ENCODE results near the gene FYCO1. TPM values are rescaled to one million over a fixed set of nuclear protein-coding genes. Genes with fewer than 3 reads are reported as not detected.

FYCO1 gene
- total RNA-seq, 2 experiments from 2014 or later, result 8.2 to 10.6 TPM

GRCh38 chr3:45980819-45981218, 14.8 kb downstream of the FYCO1 start:
- ATAC-seq, result no peak
- DNase-seq, result no peak
- Mint-ChIP-seq H3K27me3 (peaks cover 2% of the 10 kb centered on the region), H3K36me3 (ENCODE audit: low read depth) (peaks cover 73% of the 10 kb centered on the region), H3K27ac (peak overlapping the region; percentile 58), H3K4me3 (no peak overlapping the region), H3K4me1 (peaks cover 59% of the 10 kb centered on the region), H3K9me3 (ENCODE audit: low read depth) (peaks cover 2% of the 10 kb centered on the region)
- ChIA-PET CTCF (interaction anchor here (0.6 to 1.9 kb wide), 9 partner anchors 12 to 1153 kb away, joined by 3 to 13 read pairs (median 4); partner anchors contain the start of genes CXCR6 and FYCO1), POLR2A (interaction anchor here (1.3 to 2.2 kb wide), 3 partner anchors 13 to 389 kb away, joined by 4 to 13 read pairs (median 6); no protein-coding TSS in a partner anchor)
- intact Hi-C loops (cut with DNase I, micrococcal nuclease), result loop anchor here in 1 of 2 experiments (2.0 kb wide), 1 partner anchor 14 kb away; the partner anchor contains the start of gene FYCO1

GRCh38 chr3:45980229-45980813, 15.3 kb downstream of the FYCO1 start:
- Mint-ChIP-seq H3K4me3 (no peak overlapping the region), H3K27me3 (peaks cover 2% of the 10 kb centered on the region), H3K36me3 (ENCODE audit: low read depth) (peaks cover 76% of the 10 kb centered on the region), H3K27ac (peak overlapping the region; percentile 43), H3K9me3 (ENCODE audit: low read depth) (peaks cover 2% of the 10 kb centered on the region), H3K4me1 (peaks cover 64% of the 10 kb centered on the region)
- POLR2A ChIA-PET, result interaction anchor here (0.7 to 2.2 kb wide), 3 partner anchors 12 to 117 kb away, joined by 3 to 6 read pairs (median 4); no protein-coding TSS in a partner anchor
- ATAC-seq, result peak; percentile 42
- CTCF ChIA-PET, result interaction anchor here (0.6 to 1.9 kb wide), 7 partner anchors 11 to 1154 kb away, joined by 3 to 13 read pairs (median 4); partner anchors contain the start of gene CXCR6
- intact Hi-C loops (cut with DNase I, micrococcal nuclease), result loop anchor here in 1 of 2 experiments (2.0 kb wide), 1 partner anchor 14 kb away; the partner anchor contains the start of gene FYCO1
- DNase-seq, result no peak

GRCh38 chr3:45979378-45979777, 16.2 kb downstream of the FYCO1 start:
- Mint-ChIP-seq H3K4me3 (no peak overlapping the region), H3K27me3 (peaks cover 2% of the 10 kb centered on the region), H3K27ac (peak overlapping the region; percentile 39), H3K36me3 (ENCODE audit: low read depth) (peaks cover 81% of the 10 kb centered on the region), H3K9me3 (ENCODE audit: low read depth) (peaks cover 2% of the 10 kb centered on the region), H3K4me1 (peaks cover 68% of the 10 kb centered on the region)
- ATAC-seq (no peak), DNase-seq (no peak)
- ChIA-PET POLR2A (interaction anchor here (2.2 kb wide), 1 partner anchor 11 kb away, joined by 6 read pairs; no protein-coding TSS in a partner anchor), CTCF (interaction anchor here (0.7 to 1.0 kb wide), 2 partner anchors 100 to 932 kb away, joined by 3 read pairs; no protein-coding TSS in a partner anchor)
- intact Hi-C loops (cut with DNase I, micrococcal nuclease), result loop anchor here (2.0 to 5.0 kb wide), 3 partner anchors 29 to 558 kb away; partner anchors contain the start of gene CXCR6 (in 1 of the 2)

GRCh38 chr3:45978006-45978761, 17.4 kb downstream of the FYCO1 start:
- peaks cover 78% of the 10 kb centered on the region for H3K36me3 Mint-ChIP-seq (ENCODE audit: low read depth)
- intact Hi-C loops (cut with DNase I, micrococcal nuclease), result loop anchor here (2.0 to 5.0 kb wide), 3 partner anchors 27 to 559 kb away; partner anchors contain the start of gene CXCR6 (in 1 of the 2)
- POLR2A ChIA-PET, result no interaction called here

GRCh38 chr3:45976191-45977091, 19.2 kb downstream of the FYCO1 start:
- Mint-ChIP-seq H3K36me3 (ENCODE audit: low read depth) (peaks cover 66% of the 10 kb centered on the region), H3K4me3 (no peak overlapping the region), H3K27ac (peak overlapping the region; percentile 39), H3K9me3 (ENCODE audit: low read depth) (peaks cover 2% of the 10 kb centered on the region), H3K27me3 (peaks cover 2% of the 10 kb centered on the region), H3K4me1 (peaks cover 72% of the 10 kb centered on the region)
- DNase-seq (peak; percentile 48), ATAC-seq (peak; percentile 25)
- ChIA-PET CTCF (interaction anchor here (1.0 to 2.0 kb wide), 4 partner anchors 12 to 115 kb away, joined by 3 to 5 read pairs (median 4); no protein-coding TSS in a partner anchor), POLR2A (interaction anchor here (0.5 kb wide), 1 partner anchor 14 kb away, joined by 4 read pairs; no protein-coding TSS in a partner anchor)
- intact Hi-C loops (cut with DNase I, micrococcal nuclease), result loop anchor here (1.0 to 5.0 kb wide), 4 partner anchors 14 to 561 kb away; partner anchors contain the start of gene CXCR6 (in 2 of the 2)

More at GRCh38 chr3:45978006-45978761, 17.4 kb downstream of the FYCO1 start:
- peak overlapping the region; percentile 22 for H3K4me3 Mint-ChIP-seq
- peaks cover 2% of the 10 kb centered on the region for H3K9me3 Mint-ChIP-seq (ENCODE audit: low read depth)
- peak; percentile 82 for DNase-seq
- H3K27ac Mint-ChIP-seq, result peak overlapping the region; percentile 91
- peak; percentile 20 for ATAC-seq
- H3K4me1 Mint-ChIP-seq, result peaks cover 71% of the 10 kb centered on the region
- CTCF ChIA-PET, result interaction anchor here (0.6 to 1.6 kb wide), 4 partner anchors 14 to 322 kb away, joined by 3 to 4 read pairs (median 3); no protein-coding TSS in a partner anchor
- peaks cover 2% of the 10 kb centered on the region for H3K27me3 Mint-ChIP-seq

- H3K4me1 Mint-ChIP-seq, result peaks cover 64% of the 10 kb centered on the region
- H3K36me3 Mint-ChIP-seq (ENCODE audit: low read depth), result peaks cover 63% of the 10 kb centered on the region
- intact Hi-C loops (cut with DNase I, micrococcal nuclease), result loop anchor here (1.0 to 5.0 kb wide), 4 partner anchors 13 to 562 kb away; partner anchors contain the start of gene CXCR6 (in 2 of the 2)
- DNase-seq, result peak; percentile 31
- peak; percentile 9 for ATAC-seq
- ChIA-PET POLR2A (no interaction called here), CTCF (interaction anchor here (2.0 kb wide), 1 partner anchor 14 kb away, joined by 4 read pairs; no protein-coding TSS in a partner anchor)
- peak overlapping the region; percentile 39 for H3K27ac Mint-ChIP-seq
- H3K4me3 Mint-ChIP-seq, result no peak overlapping the region
- H3K9me3 Mint-ChIP-seq (ENCODE audit: low read depth), result peaks cover 2% of the 10 kb centered on the region
- peaks cover 2% of the 10 kb centered on the region for H3K27me3 Mint-ChIP-seq
These were observed 19.9 kb downstream of the FYCO1 start for GRCh38 chr3:45975686-45976085.

- Mint-ChIP-seq H3K9me3 (ENCODE audit: low read depth) (peaks cover 2% of the 10 kb centered on the region), H3K4me3 (no peak overlapping the region), H3K27ac (no peak overlapping the region), H3K27me3 (peaks cover 2% of the 10 kb centered on the region), H3K36me3 (ENCODE audit: low read depth) (peaks cover 61% of the 10 kb centered on the region), H3K4me1 (peaks cover 54% of the 10 kb centered on the region)
- no peak for ATAC-seq
- DNase-seq, result no peak
- ChIA-PET POLR2A (interaction anchor here (0.6 kb wide), 1 partner anchor 840 kb away, joined by 5 read pairs; no protein-coding TSS in a partner anchor), CTCF (interaction anchor here (0.6 kb wide), 1 partner anchor 21 kb away, joined by 3 read pairs; the partner anchor contains the start of gene FYCO1)
- intact Hi-C loops (cut with DNase I, micrococcal nuclease), result loop anchor here (5.0 kb wide), 2 partner anchors 32 to 563 kb away; partner anchors contain the start of gene CXCR6 (in 1 of the 2)
These were observed 20.9 kb downstream of the FYCO1 start for GRCh38 chr3:45974686-45975085.

GRCh38 chr3:45972534-45973402, 22.9 kb downstream of the FYCO1 start:
- Mint-ChIP-seq H3K27me3 (no peaks in the 10 kb centered on the region), H3K36me3 (ENCODE audit: low read depth) (peaks cover 60% of the 10 kb centered on the region), H3K9me3 (ENCODE audit: low read depth) (no peaks in the 10 kb centered on the region), H3K27ac (no peak overlapping the region), H3K4me1 (peaks cover 35% of the 10 kb centered on the region), H3K4me3 (no peak overlapping the region)
- POLR2A ChIA-PET, result interaction anchor here (0.7 kb wide), 2 partner anchors 24 to 303 kb away, joined by 3 to 5 read pairs; no protein-coding TSS in a partner anchor
- CTCF ChIA-PET, result interaction anchor here (0.6 to 1.5 kb wide), 6 partner anchors 10 to 236 kb away, joined by 3 to 4 read pairs (median 3); no protein-coding TSS in a partner anchor
- DNase-seq (no peak), ATAC-seq (peak; percentile 54)
- intact Hi-C loops (cut with DNase I, micrococcal nuclease), result no loop called here

GRCh38 chr3:45969953-45970352, 25.7 kb downstream of the FYCO1 start:
- H3K4me1 Mint-ChIP-seq, result peaks cover 20% of the 10 kb centered on the region
- ChIA-PET CTCF (interaction anchor here (1.1 to 1.3 kb wide), 3 partner anchors 24 to 40 kb away, joined by 3 to 4 read pairs (median 4); partner anchors contain the start of gene CXCR6), POLR2A (no interaction called here)
- H3K9me3 Mint-ChIP-seq (ENCODE audit: low read depth), result no peaks in the 10 kb centered on the region
- H3K4me3 Mint-ChIP-seq, result no peak overlapping the region
- intact Hi-C loops (cut with DNase I, micrococcal nuclease), result no loop called here
- DNase-seq (no peak), ATAC-seq (no peak)
- no peak overlapping the region for H3K27ac Mint-ChIP-seq
- H3K36me3 Mint-ChIP-seq (ENCODE audit: low read depth), result peaks cover 63% of the 10 kb centered on the region
- H3K27me3 Mint-ChIP-seq, result no peaks in the 10 kb centered on the region
